ENCODE measurements around the gene CD53.

CD53 gene

GRCh38 chr1:110872745-110873720, at the start of gene CD53:
CD53 (plus strand) TSS chr1:110873148; CDS start chr1:110891409, 18,261 bp downstream.
- no peak for TF ChIP-seq GATA2 (IDR thresholded peaks at IDR 0.05; ENCODE audit: low read depth, low read length)
- no peak for TF ChIP-seq GATA3 (IDR thresholded peaks at IDR 0.05; ENCODE audit: low read depth, low read length)

- TF ChIP-seq GATA3 (IDR thresholded peaks at IDR 0.05; ENCODE audit: low read depth, low read length) (no peak), GATA2 (IDR thresholded peaks at IDR 0.05; ENCODE audit: low read depth, low read length) (no peak)
These were observed 48.8 kb upstream of the CD53 start for GRCh38 chr1:110824192-110824591.

- no peak for TF ChIP-seq GATA2 (IDR thresholded peaks at IDR 0.05; ENCODE audit: low read depth, low read length)
- TF ChIP-seq GATA3 (IDR thresholded peaks at IDR 0.05; ENCODE audit: low read depth, low read length): no peak
These were observed 42.9 kb upstream of the CD53 start for GRCh38 chr1:110829955-110830553.

- no peak for TF ChIP-seq GATA2 (IDR thresholded peaks at IDR 0.05; ENCODE audit: low read depth, low read length)
- TF ChIP-seq GATA3 (IDR thresholded peaks at IDR 0.05; ENCODE audit: low read depth, low read length): no peak
These were observed 26.1 kb upstream of the CD53 start for GRCh38 chr1:110846861-110847260.

- TF ChIP-seq GATA3 (IDR thresholded peaks at IDR 0.05; ENCODE audit: low read depth, low read length) (peak; percentile 68; the same call in 1 of the 2 replicates), GATA2 (IDR thresholded peaks at IDR 0.05; ENCODE audit: low read depth, low read length) (peak; percentile 80; the same call in 1 of the 2 replicates)
These were observed 22.8 kb upstream of the CD53 start for GRCh38 chr1:110850145-110850544.

GRCh38 chr1:110850627-110851026, 22.3 kb upstream of the CD53 start:
- TF ChIP-seq GATA2 (IDR thresholded peaks at IDR 0.05; ENCODE audit: low read depth, low read length): no peak
- no peak for TF ChIP-seq GATA3 (IDR thresholded peaks at IDR 0.05; ENCODE audit: low read depth, low read length)

- no peak for TF ChIP-seq GATA3 (IDR thresholded peaks at IDR 0.05; ENCODE audit: low read depth, low read length)
- no peak for TF ChIP-seq GATA2 (IDR thresholded peaks at IDR 0.05; ENCODE audit: low read depth, low read length)
These were observed 19.8 kb upstream of the CD53 start for GRCh38 chr1:110853135-110853534.

- TF ChIP-seq GATA3 (IDR thresholded peaks at IDR 0.05; ENCODE audit: low read depth, low read length): no peak
- no peak for TF ChIP-seq GATA2 (IDR thresholded peaks at IDR 0.05; ENCODE audit: low read depth, low read length)
These were observed 16.5 kb upstream of the CD53 start for GRCh38 chr1:110856410-110856809.

GRCh38 chr1:110857964-110858948, 14.7 kb upstream of the CD53 start:
- no peak for TF ChIP-seq GATA2 (IDR thresholded peaks at IDR 0.05; ENCODE audit: low read depth, low read length)
- TF ChIP-seq GATA3 (IDR thresholded peaks at IDR 0.05; ENCODE audit: low read depth, low read length): no peak

GRCh38 chr1:110859062-110859461, 13.9 kb upstream of the CD53 start:
- TF ChIP-seq GATA3 (IDR thresholded peaks at IDR 0.05; ENCODE audit: low read depth, low read length) (no peak), GATA2 (IDR thresholded peaks at IDR 0.05; ENCODE audit: low read depth, low read length) (no peak)

GRCh38 chr1:110860174-110860573, 12.8 kb upstream of the CD53 start:
- TF ChIP-seq GATA2 (IDR thresholded peaks at IDR 0.05; ENCODE audit: low read depth, low read length) (no peak), GATA3 (IDR thresholded peaks at IDR 0.05; ENCODE audit: low read depth, low read length) (no peak)

GRCh38 chr1:110864287-110864686, 8.7 kb upstream of the CD53 start:
- TF ChIP-seq GATA3 (IDR thresholded peaks at IDR 0.05; ENCODE audit: low read depth, low read length): no peak
- TF ChIP-seq GATA2 (IDR thresholded peaks at IDR 0.05; ENCODE audit: low read depth, low read length): no peak

- TF ChIP-seq GATA2 (IDR thresholded peaks at IDR 0.05; ENCODE audit: low read depth, low read length): no peak
- TF ChIP-seq GATA3 (IDR thresholded peaks at IDR 0.05; ENCODE audit: low read depth, low read length): no peak
These were observed 2.1 kb upstream of the CD53 start for GRCh38 chr1:110870721-110871388.

Data from SH-SY5Y (cell line).